Measurements from ENCODE around the gene SLC35A4. TPM values are rescaled to one million over a fixed set of nuclear protein-coding genes. Genes with fewer than 3 reads are reported as not detected.
"Not testable (repeated sequence)": the region's sequence is repeated elsewhere in the genome, so short reads cannot be mapped to it uniquely, and the experiment has no call there.

The SLC35A4 gene
- total RNA-seq, 1 experiment from 2014 or later, result 91.3 TPM

GRCh38 chr5:140576776-140577201 is 12.2 kb downstream of the SLC35A4 start:
- ChIA-PET POLR2A (interaction anchor here (0.9 kb wide), 1 partner anchor 13 kb away, joined by 3 read pairs; no protein-coding TSS in a partner anchor), CTCF (no interaction called here)
- H3K27me3 ChIP-seq (replicated peaks; ENCODE audit: control insufficient read depth, insufficient read depth, low read length), result no peaks in the 10 kb centered on the region
- Mint-ChIP-seq H3K4me3 (ENCODE audit: unreplicated experiment) (no peak overlapping the region), H3K9me3 (ENCODE audit: unreplicated experiment) (no peaks in the 10 kb centered on the region), H3K27me3 (ENCODE audit: insufficient read depth, unreplicated experiment) (no peaks in the 10 kb centered on the region), H3K4me1 (ENCODE audit: low read depth, unreplicated experiment) (peaks cover 19% of the 10 kb centered on the region), H3K27ac (ENCODE audit: unreplicated experiment) (peak overlapping the region; percentile 18), H3K36me3 (ENCODE audit: insufficient read depth, unreplicated experiment) (no peaks in the 10 kb centered on the region)
- no peak for DNase-seq
- no TSS peak for BruUV-seq (replicated peaks)
- no peak overlapping the region for H3K4me3 ChIP-seq (ENCODE audit: low read depth, low read length)
- intact Hi-C loops (cut with micrococcal nuclease; ENCODE audit: unreplicated experiment), result loop anchor here (5.0 kb wide), 1 partner anchor 61 kb away; the partner anchor contains the start of gene TMCO6
- TF ChIP-seq CTCF (IDR thresholded peaks at IDR 0.05; ENCODE audit: insufficient read depth in 1 of 2, low read depth in 1 of 2, low read length in 1 of 2, severe bottlenecking in 1 of 2, unreplicated experiment in 1 of 2), result no peak
- no peaks in the 10 kb centered on the region; the same call in 1 of the 2 replicates for H3K9me3 ChIP-seq
- peaks cover 7% of the 10 kb centered on the region for H3K4me1 ChIP-seq
- H3K36me3 ChIP-seq (ENCODE audit: control insufficient read depth, insufficient read depth, low read length), result no peaks in the 10 kb centered on the region

- DNase-seq; H3K4me3 ChIP-seq (ENCODE audit: low read depth, low read length); H3K36me3 ChIP-seq (ENCODE audit: control insufficient read depth, insufficient read depth, low read length); H3K4me3 Mint-ChIP-seq (ENCODE audit: unreplicated experiment); H3K9me3 ChIP-seq; H3K27me3 ChIP-seq (replicated peaks; ENCODE audit: control insufficient read depth, insufficient read depth, low read length); CTCF ChIA-PET; H3K4me1 ChIP-seq; H3K9me3 Mint-ChIP-seq (ENCODE audit: unreplicated experiment); H3K4me1 Mint-ChIP-seq (ENCODE audit: low read depth, unreplicated experiment); H3K36me3 Mint-ChIP-seq (ENCODE audit: insufficient read depth, unreplicated experiment); POLR2A ChIA-PET; H3K27me3 Mint-ChIP-seq (ENCODE audit: insufficient read depth, unreplicated experiment); H3K27ac Mint-ChIP-seq (ENCODE audit: unreplicated experiment); BruUV-seq (replicated peaks): not testable (repeated sequence)
- intact Hi-C loops (cut with micrococcal nuclease; ENCODE audit: unreplicated experiment), result loop anchor here (5.0 kb wide), 1 partner anchor 58 kb away; the partner anchor contains the start of gene TMCO6
Measured at GRCh38 chr5:140579188-140579747, 14.6 kb downstream of the SLC35A4 start.

DNA sequence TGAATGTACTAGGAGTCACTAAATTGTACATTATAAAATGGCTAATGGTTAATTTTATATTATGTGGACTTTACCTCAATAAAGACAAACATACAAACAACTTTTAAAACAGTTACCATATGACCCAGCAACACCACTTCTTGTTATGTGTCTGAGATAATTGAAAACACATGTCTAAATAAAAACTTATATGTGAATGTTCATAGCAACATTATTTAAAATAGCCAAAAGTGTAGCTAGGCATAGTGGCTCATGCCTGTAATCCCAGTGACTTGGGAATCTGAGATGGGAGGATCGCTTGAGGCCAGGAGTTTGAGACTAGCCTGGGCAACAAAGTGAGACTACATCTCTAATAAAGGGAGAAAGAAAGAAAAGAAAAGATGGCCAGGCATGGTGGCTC is 22.9 kb downstream of the SLC35A4 start:
- ChIA-PET POLR2A (interaction anchor here (0.7 kb wide), 1 partner anchor 20 kb away, joined by 4 read pairs; no protein-coding TSS in a partner anchor), CTCF (no interaction called here)
- Mint-ChIP-seq H3K4me1 (ENCODE audit: low read depth, unreplicated experiment) (no peaks in the 10 kb centered on the region), H3K27ac (ENCODE audit: unreplicated experiment) (no peak overlapping the region), H3K9me3 (ENCODE audit: unreplicated experiment) (no peaks in the 10 kb centered on the region), H3K27me3 (ENCODE audit: insufficient read depth, unreplicated experiment) (no peaks in the 10 kb centered on the region), H3K36me3 (ENCODE audit: insufficient read depth, unreplicated experiment) (no peaks in the 10 kb centered on the region), H3K4me3 (ENCODE audit: unreplicated experiment) (no peak overlapping the region)
- intact Hi-C loops (cut with micrococcal nuclease; ENCODE audit: unreplicated experiment), result no loop called here
- no peaks in the 10 kb centered on the region for H3K4me1 ChIP-seq
- no peaks in the 10 kb centered on the region for H3K27me3 ChIP-seq (replicated peaks; ENCODE audit: control insufficient read depth, insufficient read depth, low read length)
- TF ChIP-seq CTCF (IDR thresholded peaks at IDR 0.05; ENCODE audit: insufficient read depth in 1 of 2, low read depth in 1 of 2, low read length in 1 of 2, severe bottlenecking in 1 of 2, unreplicated experiment in 1 of 2), result no peak
- no peaks in the 10 kb centered on the region for H3K9me3 ChIP-seq
- no peak for DNase-seq
- H3K4me3 ChIP-seq (ENCODE audit: low read depth, low read length), result no peak overlapping the region
- no peaks in the 10 kb centered on the region for H3K36me3 ChIP-seq (ENCODE audit: control insufficient read depth, insufficient read depth, low read length)
- no TSS peak for BruUV-seq (replicated peaks)
